Gastrocnemius medialis (tissue), 4 donors: ENCODE measurements around the gene JAK3. TPM values are rescaled to one million over a fixed set of nuclear protein-coding genes. Genes with fewer than 3 reads are reported as not detected.
"Not testable (repeated sequence)": the region's sequence is repeated elsewhere in the genome, so short reads cannot be mapped to it uniquely, and the experiment has no call there.

Source experiments
- ATAC-seq, 2 donors: fragments of 150-250 bp; one replicate each; pipeline ENCODE4 v1.9.1; 2016
- DNase-seq, 2 donors: peaks; one replicate each; pipeline ENCODE4 v3.0.0-alpha.2; 2019
- H3K27ac ChIP-seq, 4 donors: fragments of 200-600 bp; sonication (generic); 1 replicate in 1 of 4; 2 replicates in 3 of 4; pipeline ENCODE4 v1.5.1; 2016 to 2018; ENCODE audit warnings: mild to moderate bottlenecking in 2 of 4, moderate library complexity in 1 of 4
- H3K27me3 ChIP-seq, 3 donors: fragments of 200-600 bp; sonication (generic) in 2 of 3; 1 replicate in 1 of 3; 2 replicates in 2 of 3; pipeline versions ENCODE4 v1.5.1 to v1.6.0; 2016 to 2019; ENCODE audit warnings: mild to moderate bottlenecking in 1 of 3, moderate library complexity in 1 of 3
- H3K36me3 ChIP-seq, 2 donors: fragments of 200-600 bp; sonication (generic) in 1 of 2; one replicate each; pipeline ENCODE4 v1.5.1; 2017 to 2018
- H3K4me1 ChIP-seq, 2 donors: fragments of 200-600 bp; sonication (generic) in 1 of 2; one replicate each; pipeline ENCODE4 v1.5.1; 2016 to 2017; ENCODE audit warnings: mild to moderate bottlenecking in 2 of 2
- H3K4me3 ChIP-seq, 4 donors: fragments of 200-600 bp; sonication (generic) in 3 of 4; 1 replicate in 1 of 4; 2 replicates in 3 of 4; pipeline ENCODE4 v1.5.1; 2016 to 2019; ENCODE audit warnings: mild to moderate bottlenecking in 2 of 4
- H3K9me3 ChIP-seq, 3 donors: fragments of 200-600 bp; sonication (generic) in 2 of 3; 1 replicate in 1 of 3; 2 replicates in 2 of 3; pipeline ENCODE4 v1.5.1; 2016 to 2019
- CTCF ChIP-seq, 5 experiments: fragments of 450-650 bp in 3 of 5; fragments of 200-600 bp in 2 of 5; sonication (generic) in 2 of 5; IDR thresholded peaks in 4 of 5; conservative IDR thresholded peaks in 1 of 5; 1 replicate in 4 of 5; 2 replicates in 1 of 5; pipeline ENCODE4 v1.5.1; 2016 to 2019; ENCODE audit warnings: antibody characterized with exemption in 5 of 5, mild to moderate bottlenecking in 3 of 5, moderate library complexity in 3 of 5
- POLR2A ChIP-seq, 2 donors: fragments of 450-650 bp; IDR thresholded peaks; one replicate each; pipeline ENCODE4 v1.6.1; 2017; ENCODE audit warnings: antibody characterized with exemption in 2 of 2, mild to moderate bottlenecking in 2 of 2, moderate library complexity in 2 of 2
- in situ Hi-C, 4 donors: fragments of 200-750 bp; cut with MboI; loops; one replicate each; pipeline versions ENCODE4 v1.15.0 to v1.8.0; 2017; ENCODE audit warnings: low sequenced_read_pairs in 4 of 4
- intact Hi-C: fragments of 100-400 bp; cut with DNase I; formaldehyde crosslinking; loops from one replicate; pipeline ENCODE4 v1.15.1; 2023; ENCODE audit warnings: low total_unique reads
- total RNA-seq, 4 donors: library from RNA; depleted of rRNA; stranded (reverse); fragments of >200 nt; gene quantifications; one replicate each; pipeline versions ENCODE4 v1.1.0 to v1.2.3, GENCODE V29; 2016

The JAK3 gene
- total RNA-seq, 4 donors from 2014 or later = 0.55 to 1.6 (median 1.2) TPM

- H3K27ac ChIP-seq = no peak overlapping the region
- no peaks in the 10 kb centered on the region for H3K36me3 ChIP-seq
- in situ Hi-C loops = no loop called here
- intact Hi-C loops = no loop called here
- no peaks in the 10 kb centered on the region for H3K4me1 ChIP-seq
- no peaks in the 10 kb centered on the region for H3K9me3 ChIP-seq
- no peak for TF ChIP-seq CTCF (IDR thresholded peaks at IDR 0.05 in 4 of 5, conservative IDR thresholded peaks at IDR 0.05 in 1 of 5)
- no peak for TF ChIP-seq POLR2A (IDR thresholded peaks at IDR 0.05)
- DNase-seq (no peak), ATAC-seq (no peak)
- no peak overlapping the region for H3K4me3 ChIP-seq
- peaks cover 21 to 32% (median 27%) of the 10 kb centered on the region in 3 donors for H3K27me3 ChIP-seq
Observed at GRCh38 chr19:17778251-17778967, 69.4 kb downstream of the JAK3 start.

GRCh38 chr19:17777840-17778239 lies 69.9 kb downstream of the JAK3 start:
- H3K27ac ChIP-seq, ATAC-seq, DNase-seq, in situ Hi-C loops, H3K4me1 ChIP-seq, intact Hi-C loops, H3K9me3 ChIP-seq, H3K4me3 ChIP-seq, H3K36me3 ChIP-seq: not testable (repeated sequence)
- H3K27me3 ChIP-seq = peaks cover 21 to 32% (median 27%) of the 10 kb centered on the region in 3 donors

GRCh38 chr19:17775991-17776803 lies 71.6 kb downstream of the JAK3 start:
- in situ Hi-C loops (no loop called here), intact Hi-C loops (no loop called here)
- Histone ChIP-seq H3K27ac (no peak overlapping the region), H3K4me3 (no peak overlapping the region), H3K36me3 (no peaks in the 10 kb centered on the region), H3K4me1 (no peaks in the 10 kb centered on the region), H3K9me3 (no peaks in the 10 kb centered on the region), H3K27me3 (peaks cover 19 to 32% (median 21%) of the 10 kb centered on the region in 3 donors)
- DNase-seq (no peak), ATAC-seq (no peak)
- TF ChIP-seq POLR2A (IDR thresholded peaks at IDR 0.05) = no peak
- no peak for TF ChIP-seq CTCF (IDR thresholded peaks at IDR 0.05 in 4 of 5, conservative IDR thresholded peaks at IDR 0.05 in 1 of 5)

- no peak for TF ChIP-seq CTCF (IDR thresholded peaks at IDR 0.05 in 4 of 5, conservative IDR thresholded peaks at IDR 0.05 in 1 of 5)
- no peak for TF ChIP-seq POLR2A (IDR thresholded peaks at IDR 0.05)
- in situ Hi-C loops = no loop called here
- peaks cover 17 to 32% (median 19%) of the 10 kb centered on the region in 3 donors for H3K27me3 ChIP-seq
- H3K4me1 ChIP-seq = no peaks in the 10 kb centered on the region
- no peaks in the 10 kb centered on the region for H3K9me3 ChIP-seq
- no peak overlapping the region for H3K27ac ChIP-seq
- H3K36me3 ChIP-seq = no peaks in the 10 kb centered on the region
- intact Hi-C loops = no loop called here
- ATAC-seq (no peak), DNase-seq (no peak)
- H3K4me3 ChIP-seq = no peak overlapping the region
Observed at GRCh38 chr19:17775245-17775927, 72.4 kb downstream of the JAK3 start.

Other genes starting within 250 kb of the JAK3 start
- gene UNC13A, start 159.6 kb downstream of the JAK3 start, total RNA-seq = not detected
- gene MAP1S, start 128.5 kb downstream of the JAK3 start, total RNA-seq = 10 to 100 TPM; 20.0 to 61.5 (median 35.1) TPM
- 1 to 10 TPM in 1 of 4 donors, under 1 TPM in 2, not detected in 1; 0.13 to 2.1 (median 0.51) TPM for gene FCHO1, start 96.5 kb downstream of the JAK3 start, total RNA-seq
- under 1 TPM in 2 of 4 donors, not detected in 2; 0.13 to 0.39 TPM for gene B3GNT3, start 52.8 kb downstream of the JAK3 start, total RNA-seq
- not detected for gene INSL3, start 26.5 kb downstream of the JAK3 start, total RNA-seq
- 1,000 to 10,000 TPM; 1,094 to 1,320 (median 1,226) TPM for gene RPL18A, start 11.9 kb upstream of the JAK3 start, total RNA-seq
- not detected for gene SLC5A5, start 24.0 kb upstream of the JAK3 start, total RNA-seq
- 100 to 1,000 TPM in 1 of 4 donors, 10 to 100 TPM in 3; 73.1 to 110 (median 81.5) TPM for gene CCDC124, start 85.0 kb upstream of the JAK3 start, total RNA-seq
- not detected for gene KCNN1, start 119.1 kb upstream of the JAK3 start, total RNA-seq
- gene ARRDC2, start 160.2 kb upstream of the JAK3 start, total RNA-seq = 100 to 1,000 TPM; 476 to 810 (median 543) TPM
- under 1 TPM in 2 of 4 donors, not detected in 2; 0.16 to 0.20 TPM for gene IL12RB1, start 239.0 kb upstream of the JAK3 start, total RNA-seq
- 1 to 10 TPM in 3 of 4 donors, under 1 TPM in 1; 0.66 to 2.8 (median 1.6) TPM for gene MAST3, start 249.8 kb upstream of the JAK3 start, total RNA-seq